HG03521 (cell line): ENCODE measurements around the gene PRSS57.
"Not testable (repeated sequence)": the region's sequence is repeated elsewhere in the genome, so short reads cannot be mapped to it uniquely, and the experiment has no call there.

Experiments
- ATAC-seq: cut with Tn5 transposase; IDR thresholded peaks from one replicate; pipeline ENCODE4 v1.9.1; 2021; ENCODE audit warnings: mild to moderate bottlenecking, moderate library complexity; ENCODE audit not compliant: unreplicated experiment

Gene PRSS57

DNA sequence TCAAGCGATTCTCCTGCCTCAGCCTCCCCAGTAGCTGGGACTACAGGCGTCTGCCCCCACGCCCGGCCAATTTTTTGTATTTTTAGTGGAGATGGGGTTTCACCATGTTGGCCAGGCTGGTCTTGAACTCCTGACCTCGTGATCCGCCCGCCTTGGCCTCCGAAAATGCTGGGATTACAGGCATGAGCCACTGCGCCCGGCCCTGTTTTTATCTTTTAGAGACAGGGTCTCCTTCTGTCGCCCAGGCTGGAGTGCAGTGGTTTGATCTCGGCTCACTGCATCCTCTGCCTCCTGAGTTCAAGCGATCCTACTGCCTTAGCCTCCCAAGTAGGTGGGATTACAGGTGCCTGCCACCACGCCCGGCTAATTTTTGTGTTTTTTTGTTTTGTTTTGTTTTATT lies 3.3 kb upstream of the PRSS57 start:
- not testable (repeated sequence) for ATAC-seq

DNA sequence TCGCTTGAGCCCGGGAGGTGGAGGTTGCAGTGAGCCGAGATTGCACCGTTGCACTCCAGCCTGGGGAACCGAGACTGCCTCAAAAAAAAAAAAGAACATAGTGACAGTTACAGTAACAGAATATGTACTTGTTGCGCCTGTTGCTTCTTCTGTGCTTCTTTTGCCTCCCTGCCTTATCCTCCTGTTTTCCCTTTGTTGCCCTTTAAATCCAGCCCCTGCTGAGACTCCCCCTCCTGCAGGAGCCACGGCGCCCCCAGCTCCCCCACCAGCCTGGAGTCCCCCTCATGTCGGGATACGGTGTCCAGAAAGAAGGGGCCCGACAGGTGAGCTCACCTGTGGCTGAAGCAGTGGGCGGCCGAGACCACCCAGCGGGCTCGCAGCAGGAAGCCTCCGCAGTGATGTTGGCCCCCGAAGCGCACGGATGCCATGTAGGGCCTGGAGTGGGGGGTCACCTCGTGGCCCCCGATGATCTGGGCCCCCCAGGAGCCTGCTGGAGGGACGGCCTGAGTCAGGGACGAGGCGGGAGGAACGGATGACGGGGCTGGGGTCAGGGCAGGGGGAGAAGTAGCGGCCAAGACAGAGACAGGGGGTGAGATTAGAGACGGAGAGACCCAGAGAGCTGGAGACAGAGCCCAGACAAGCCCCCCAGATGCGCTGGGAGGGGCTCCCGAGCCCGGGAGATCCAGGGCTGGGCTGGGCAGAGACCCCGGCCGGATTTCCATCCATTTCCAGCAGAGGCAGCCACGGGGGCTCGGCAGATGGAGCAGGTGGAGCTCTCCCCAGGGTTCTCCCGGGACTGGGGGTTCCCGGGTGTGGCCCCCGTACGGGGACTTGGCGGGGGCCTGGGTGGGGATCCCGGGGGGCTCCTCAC lies 536 bp downstream of the PRSS57 start:
- ATAC-seq, result no peak

DNA sequence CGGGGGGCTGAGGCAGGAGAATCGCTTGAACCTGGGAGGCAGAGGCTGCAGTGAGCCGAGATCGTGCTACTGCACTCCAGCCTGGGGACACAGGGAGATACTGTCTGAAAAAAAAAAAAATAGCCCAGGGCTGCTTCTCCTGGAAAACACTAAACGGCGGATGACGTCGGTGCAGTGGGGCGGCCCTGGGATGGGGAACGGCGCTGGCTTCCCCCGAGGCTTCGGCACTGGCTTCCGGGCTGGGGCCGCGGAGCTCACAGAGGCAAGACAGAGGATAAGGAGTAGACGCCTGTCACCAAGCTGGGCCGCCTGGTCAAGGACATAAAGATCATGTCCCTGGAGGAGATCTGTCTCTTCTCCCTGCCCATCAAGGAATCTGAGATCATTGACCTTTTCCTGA lies 5.0 kb downstream of the PRSS57 start:
- no peak for ATAC-seq

DNA sequence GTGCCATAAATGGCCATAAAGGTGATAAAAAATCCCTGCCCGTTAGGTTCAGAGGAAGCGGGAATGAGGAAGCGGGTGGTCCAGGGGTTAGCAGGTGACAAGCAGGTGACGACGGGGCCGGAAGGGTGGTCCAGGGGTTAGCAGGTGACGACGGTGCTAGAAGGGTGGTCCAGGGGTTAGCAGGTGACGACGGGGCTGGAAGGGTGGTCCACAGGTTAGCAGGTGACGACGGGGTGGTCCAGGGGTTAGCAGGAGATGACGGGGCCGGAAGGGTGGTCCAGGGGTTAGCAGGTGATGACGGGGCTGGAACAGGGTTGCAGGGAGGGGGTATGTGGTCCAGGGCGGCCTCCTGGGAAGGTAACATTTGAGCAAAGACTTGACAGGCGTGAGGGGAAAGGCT lies 6.3 kb downstream of the PRSS57 start:
- ATAC-seq, result no peak

GRCh38 chr19:688214-688613 lies 7.0 kb downstream of the PRSS57 start:
- no peak for ATAC-seq

- no peak for ATAC-seq
Observed at GRCh38 chr19:687569-688166, 7.6 kb downstream of the PRSS57 start.

DNA sequence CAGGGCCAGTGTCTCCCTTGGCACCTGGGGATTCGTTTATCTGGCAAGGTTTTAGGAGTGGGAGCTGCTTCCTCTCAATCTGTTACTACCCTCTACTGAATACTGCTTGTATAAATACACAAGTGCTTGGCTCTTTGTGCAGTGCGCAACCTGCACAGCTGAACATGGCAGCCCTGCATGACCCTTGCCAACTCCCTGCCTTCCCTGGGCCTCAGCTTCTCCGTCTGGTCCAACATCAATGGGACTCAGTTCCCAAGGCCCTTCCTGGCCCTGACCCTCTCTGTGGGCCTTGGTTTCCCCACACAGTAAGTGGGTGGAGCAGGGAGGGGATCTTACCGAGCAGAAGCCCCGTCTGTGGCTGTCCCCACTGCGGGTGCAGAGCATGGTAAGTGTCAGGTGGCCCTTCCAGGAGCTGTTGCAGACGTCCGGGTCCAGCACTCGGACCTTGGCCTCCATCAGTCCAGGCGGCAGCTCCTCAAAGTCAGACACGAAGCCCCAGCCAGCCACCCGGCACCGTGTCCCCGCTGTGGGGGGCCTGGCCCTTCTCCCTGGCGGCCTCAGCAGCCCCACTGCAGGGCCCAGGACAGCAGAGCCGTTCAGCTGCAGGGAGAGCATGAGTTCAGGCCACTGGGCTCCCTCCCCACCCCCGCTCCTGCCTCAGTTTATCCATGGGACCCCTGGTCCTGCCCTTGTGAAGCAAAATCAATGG lies 8.5 kb downstream of the PRSS57 start:
- ATAC-seq, result no peak

DNA sequence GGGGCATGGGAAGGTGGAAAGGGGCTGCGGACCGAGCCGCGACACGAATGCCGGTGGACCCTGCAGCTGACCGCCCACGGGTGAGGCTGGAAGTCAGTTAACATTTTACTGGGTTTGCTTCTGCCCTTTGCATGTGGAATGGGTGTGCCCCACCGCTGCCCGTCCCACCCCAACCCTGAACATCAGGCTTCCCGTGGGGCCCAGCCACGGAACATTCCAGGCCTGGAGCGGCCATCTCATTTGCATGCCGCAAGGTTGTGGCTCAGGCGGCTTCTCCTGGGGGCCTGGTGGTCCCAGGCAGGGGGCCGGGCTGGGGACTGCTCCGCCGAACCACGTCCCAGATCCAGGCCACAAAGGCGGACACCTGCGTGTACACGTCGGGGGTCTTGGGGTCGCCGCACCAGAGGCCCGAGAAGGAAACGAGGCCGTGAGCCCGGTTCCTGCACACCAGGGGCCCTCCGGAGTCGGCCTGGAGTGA lies 9.8 kb downstream of the PRSS57 start:
- no peak for ATAC-seq

- no peak for ATAC-seq
Observed at GRCh38 chr19:682678-683320, 12.5 kb downstream of the PRSS57 start.

GRCh38 chr19:681029-682019 lies 13.9 kb downstream of the PRSS57 start:
- ATAC-seq, result no peak

DNA sequence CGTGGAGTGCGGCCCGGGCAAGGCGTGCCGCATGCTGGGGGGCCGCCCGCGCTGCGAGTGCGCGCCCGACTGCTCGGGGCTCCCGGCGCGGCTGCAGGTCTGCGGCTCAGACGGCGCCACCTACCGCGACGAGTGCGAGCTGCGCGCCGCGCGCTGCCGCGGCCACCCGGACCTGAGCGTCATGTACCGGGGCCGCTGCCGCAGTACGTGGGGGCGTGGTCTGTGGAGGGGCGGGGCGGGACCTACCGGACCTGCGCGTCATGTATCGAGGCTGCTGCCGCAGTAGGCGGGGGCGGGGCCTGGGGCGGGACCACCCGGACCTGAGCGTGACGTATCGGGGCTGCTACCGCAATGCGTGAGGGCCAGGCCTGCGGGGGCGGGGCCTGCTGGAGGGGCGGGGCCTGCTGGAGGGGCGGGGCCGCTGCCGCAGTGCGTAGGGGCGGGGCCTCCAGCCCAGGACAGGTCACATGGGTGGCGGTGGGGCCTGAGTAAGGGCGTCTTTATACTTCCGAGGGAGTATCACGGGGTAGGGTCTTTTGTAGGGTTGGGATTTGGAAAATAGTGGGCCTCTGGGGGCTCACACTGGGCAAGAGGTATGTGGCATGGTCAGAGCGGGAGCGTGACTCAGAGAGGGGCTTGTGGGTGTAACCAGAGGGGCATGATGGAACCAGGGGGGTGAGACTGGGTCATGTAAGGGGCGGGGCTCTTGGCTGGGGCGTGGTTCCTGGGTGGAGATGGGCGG lies 14.8 kb downstream of the PRSS57 start:
- peak; percentile 74 for ATAC-seq

GRCh38 chr19:679418-680286 lies 15.6 kb downstream of the PRSS57 start:
- peak; percentile 2 for ATAC-seq

DNA sequence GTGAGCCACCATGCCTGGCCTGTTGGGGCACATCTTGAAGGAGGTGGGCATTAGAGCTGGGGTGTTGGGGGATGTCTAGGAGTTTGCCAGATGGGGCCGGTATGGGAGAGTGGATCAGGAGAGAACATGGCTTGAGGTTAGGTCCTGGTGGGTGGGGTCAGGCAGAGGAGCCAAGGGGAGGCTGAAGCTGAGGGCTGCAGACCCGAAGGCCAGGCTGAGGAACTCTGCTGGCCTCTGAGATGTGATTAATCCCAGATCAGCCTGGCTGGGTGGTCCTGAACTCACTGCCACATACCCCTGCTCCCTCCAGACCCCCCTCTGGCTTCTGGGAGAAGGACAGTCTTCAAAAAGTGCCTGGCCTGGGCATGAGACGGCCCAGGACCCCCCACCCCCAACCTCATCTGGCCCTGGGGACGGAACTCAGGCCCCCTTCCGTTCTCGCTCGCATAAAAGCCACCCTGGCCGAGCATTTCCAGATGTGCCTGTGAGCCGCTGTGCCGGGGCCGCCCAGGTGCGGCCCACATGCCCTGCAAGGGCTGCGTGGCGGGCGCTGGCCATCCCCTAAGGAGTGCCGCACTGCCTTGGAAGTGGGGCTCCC lies 16.4 kb downstream of the PRSS57 start:
- ATAC-seq, result no peak

DNA sequence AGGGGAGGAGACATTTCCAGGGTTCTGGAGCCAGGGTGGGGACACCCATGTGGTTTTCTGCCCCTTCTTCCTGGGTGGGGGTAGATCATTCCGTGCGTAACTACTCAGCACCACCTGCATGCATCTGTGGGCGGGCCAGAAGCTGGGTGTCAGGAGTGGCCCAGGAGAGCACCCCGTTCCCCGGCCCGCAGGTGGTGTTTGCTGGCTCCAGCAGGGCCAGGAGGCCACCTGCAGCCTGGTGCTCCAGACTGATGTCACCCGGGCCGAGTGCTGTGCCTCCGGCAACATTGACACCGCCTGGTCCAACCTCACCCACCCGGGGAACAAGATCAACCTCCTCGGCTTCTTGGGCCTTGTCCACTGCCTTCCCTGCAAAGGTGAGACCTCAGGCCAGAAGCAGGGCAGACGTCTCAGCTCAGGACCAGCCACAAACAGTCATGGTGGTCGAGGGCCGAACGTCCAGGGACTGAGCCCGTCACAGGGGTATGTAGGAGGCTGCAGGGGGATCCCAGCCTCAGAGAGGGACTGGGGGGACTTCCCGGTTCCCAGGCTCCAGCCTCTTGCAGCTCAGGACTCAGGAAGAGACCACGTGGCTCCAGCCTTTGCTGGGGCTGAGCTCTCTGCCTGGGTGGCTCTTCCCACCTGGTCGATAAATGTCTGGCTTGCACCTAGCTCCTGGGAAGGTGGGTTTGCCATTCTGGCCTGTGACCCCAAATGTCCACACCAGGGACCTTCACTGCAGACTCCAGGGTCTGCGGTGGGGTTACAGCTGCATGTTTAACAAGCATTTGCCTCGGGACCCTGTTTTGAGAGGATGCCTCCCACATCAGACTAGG lies 17.4 kb downstream of the PRSS57 start:
- no peak for ATAC-seq

GRCh38 chr19:677201-677600 lies 18.1 kb downstream of the PRSS57 start:
- ATAC-seq, result no peak

DNA sequence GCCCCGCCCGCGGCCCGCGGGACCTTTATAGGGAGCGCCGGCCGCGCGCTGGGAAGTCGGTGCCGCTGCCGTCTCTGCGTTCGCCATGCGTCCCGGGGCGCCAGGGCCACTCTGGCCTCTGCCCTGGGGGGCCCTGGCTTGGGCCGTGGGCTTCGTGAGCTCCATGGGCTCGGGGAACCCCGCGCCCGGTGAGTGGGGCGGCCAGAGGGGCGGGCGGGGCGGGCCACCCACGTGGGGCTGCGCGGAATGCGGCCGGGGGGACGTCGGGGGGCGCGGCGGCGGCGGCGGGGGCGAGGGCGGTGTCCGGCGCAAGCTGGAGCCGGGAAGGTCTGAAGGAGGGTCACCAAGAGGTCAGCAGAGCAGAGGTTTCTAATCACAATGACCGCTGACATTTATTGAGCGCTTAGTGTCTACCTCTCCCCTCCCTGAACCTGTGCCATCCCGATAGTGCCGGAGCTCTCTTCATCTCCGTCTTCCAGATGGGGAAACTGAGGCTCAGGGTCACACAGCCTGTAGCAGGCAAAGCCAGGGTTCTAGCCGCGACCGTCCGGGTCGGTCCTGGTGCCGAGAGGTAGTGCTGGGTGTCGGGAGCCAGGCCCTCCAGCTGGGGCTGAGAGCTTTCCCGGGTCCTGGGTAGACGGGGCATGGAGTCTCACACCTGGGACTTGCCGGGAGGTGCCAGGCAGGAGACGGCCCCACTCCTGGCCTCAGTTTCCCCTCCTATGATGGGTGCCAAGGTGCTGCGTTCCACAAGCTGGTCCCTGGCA lies 18.7 kb downstream of the PRSS57 start, which contains the start of gene FSTL3:
TSS of gene FSTL3 (plus strand) at position 54 of the 767 bp plus-strand sequence. CDS start at position 86, 32 bp downstream.
- no peak for ATAC-seq
